Fibroblast of skin of abdomen (primary cell): ENCODE data around the gene FXYD2.
A peak's percentile ranks its signal among the peaks of the same experiment; 100 is the strongest.

Experiments
- DNase-seq: peaks from one replicate; pipeline ENCODE4 v3.0.0-alpha.2; 2013

The FXYD2 gene

DNA sequence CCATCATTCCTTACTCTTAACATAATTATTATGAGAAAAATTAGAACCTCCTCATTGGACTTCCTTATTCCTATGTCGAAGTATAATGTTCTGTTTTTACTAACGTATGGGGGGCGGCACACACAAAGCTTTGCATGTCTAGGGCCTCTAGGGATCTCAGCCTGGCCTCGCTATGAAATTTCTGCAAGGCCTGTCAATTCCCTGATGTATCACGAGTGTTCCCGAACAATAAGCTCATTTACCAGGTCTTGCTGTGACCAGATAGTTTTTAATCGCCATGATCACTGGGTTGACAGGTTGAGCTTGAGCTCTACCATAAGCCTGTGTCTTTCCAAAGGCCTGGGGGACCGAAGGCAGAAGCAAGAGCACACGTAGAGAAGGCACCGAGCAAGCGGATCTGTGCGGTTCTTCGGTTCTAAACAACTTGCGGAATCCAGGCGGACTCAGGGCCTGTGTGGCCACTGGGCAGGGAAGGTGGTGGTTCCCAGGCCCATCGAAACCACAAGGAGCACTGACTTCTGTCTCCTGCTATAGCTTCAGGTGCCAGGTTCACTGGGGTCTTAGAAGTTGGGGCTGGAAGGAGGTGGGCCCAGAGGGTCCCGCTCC lies 10.4 kb upstream of the FXYD2 start:
- no peak for DNase-seq

GRCh38 chr11:117834068-117834810 lies 9.7 kb upstream of the FXYD2 start:
- DNase-seq, result no peak

DNA sequence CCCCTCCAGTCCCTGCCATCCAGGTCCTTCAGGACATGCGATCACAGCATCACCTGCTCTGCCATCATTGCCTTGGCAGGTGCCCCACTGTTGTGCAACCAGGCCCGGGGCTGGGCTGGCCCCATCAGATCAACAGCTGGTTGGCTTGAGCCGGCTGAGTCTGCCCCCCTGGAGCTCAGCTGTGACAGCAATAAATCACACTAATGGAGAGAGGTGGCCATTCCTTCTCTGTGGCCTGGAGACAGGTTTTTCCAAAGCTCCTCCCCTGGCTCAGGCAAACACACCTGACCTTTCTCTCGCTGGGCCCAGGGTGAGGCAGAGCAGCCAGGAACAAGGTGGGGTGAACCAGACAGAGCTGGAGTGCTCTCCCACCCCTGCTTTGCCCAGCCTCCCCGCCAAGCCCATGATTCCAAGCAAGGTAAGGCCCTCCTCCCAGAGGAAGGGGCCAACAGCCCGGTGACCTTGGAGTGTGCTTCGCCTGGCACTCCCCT lies 8.9 kb upstream of the FXYD2 start:
- DNase-seq, result no peak

DNA sequence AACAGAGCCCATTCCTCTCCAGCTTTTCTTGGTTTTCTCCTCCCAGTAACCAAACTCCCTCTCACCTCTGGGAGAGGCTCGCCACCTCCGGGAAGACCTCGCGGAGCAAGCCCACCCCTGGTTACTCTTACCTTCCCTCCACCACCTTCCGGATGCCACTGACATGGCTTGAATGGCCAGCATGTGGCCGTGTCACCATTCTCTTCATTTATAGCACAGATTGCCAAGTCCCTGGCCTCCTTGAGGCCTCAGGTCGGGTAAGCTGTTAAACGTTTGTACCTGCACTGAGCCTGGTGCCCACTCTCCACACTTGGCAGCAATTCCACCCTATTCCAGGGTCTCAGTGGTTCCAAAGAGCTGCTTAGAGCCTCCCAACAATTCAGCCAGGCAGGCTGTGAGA lies 8.0 kb upstream of the FXYD2 start:
- no peak for DNase-seq

DNA sequence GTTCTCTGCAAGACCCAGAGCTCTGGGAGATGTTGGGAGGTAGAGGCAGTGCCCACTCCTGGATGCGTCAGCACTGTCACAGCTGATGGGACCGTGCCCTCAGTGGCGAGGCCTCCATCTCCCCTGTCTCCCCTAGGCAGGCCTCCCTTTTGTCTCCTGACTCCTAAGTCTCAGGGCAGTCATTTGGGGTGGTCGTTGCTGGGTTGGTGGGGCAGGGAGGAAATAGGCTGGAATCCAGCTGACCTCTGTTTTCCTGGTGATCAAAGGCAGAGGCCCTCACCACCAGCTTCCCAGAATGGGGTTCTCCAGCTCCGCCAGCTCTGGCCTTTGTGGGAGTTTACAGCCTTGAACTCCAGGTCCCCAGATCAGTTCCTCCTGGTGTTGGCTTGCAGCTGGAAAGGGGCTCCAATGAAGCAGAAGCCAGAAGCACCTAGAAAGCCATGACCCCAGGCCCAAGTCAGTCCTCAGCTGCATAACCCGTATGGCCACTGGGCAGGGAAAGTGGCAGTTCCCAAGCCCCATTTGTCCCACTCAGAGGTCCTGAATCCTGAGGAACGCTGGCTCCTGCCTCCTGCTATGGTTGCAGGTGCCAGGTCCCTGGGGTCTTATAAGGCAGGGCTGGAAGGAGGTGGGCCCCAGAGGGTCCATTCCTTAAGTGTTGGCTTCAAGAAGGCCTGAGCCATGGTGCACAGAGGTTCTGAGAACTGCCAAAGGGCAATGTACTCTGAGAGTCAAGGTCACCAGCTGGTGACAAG lies 7.3 kb upstream of the FXYD2 start:
- no peak for DNase-seq

GRCh38 chr11:117830674-117831351 lies 6.3 kb upstream of the FXYD2 start:
- no peak for DNase-seq

- no peak for DNase-seq
These were observed 5.5 kb upstream of the FXYD2 start for GRCh38 chr11:117830072-117830471.

DNA sequence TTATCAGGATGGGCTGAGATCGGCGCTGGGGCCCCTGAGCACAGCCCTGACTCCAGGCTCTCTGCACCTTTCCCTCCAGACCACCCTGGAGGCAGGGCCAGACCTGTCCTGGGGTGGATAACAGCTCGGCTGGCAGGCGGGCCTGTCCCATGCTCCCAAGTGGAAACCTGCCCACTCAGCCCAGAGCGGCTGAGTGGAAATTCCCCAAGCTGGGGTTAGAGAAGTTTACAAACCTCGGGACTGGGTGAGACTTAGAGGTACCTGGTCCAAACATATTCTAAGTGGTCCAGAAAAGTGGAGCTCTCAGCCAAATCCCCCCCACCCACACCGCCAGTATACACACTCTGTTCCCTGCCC lies 4.8 kb upstream of the FXYD2 start:
- no peak for DNase-seq

DNA sequence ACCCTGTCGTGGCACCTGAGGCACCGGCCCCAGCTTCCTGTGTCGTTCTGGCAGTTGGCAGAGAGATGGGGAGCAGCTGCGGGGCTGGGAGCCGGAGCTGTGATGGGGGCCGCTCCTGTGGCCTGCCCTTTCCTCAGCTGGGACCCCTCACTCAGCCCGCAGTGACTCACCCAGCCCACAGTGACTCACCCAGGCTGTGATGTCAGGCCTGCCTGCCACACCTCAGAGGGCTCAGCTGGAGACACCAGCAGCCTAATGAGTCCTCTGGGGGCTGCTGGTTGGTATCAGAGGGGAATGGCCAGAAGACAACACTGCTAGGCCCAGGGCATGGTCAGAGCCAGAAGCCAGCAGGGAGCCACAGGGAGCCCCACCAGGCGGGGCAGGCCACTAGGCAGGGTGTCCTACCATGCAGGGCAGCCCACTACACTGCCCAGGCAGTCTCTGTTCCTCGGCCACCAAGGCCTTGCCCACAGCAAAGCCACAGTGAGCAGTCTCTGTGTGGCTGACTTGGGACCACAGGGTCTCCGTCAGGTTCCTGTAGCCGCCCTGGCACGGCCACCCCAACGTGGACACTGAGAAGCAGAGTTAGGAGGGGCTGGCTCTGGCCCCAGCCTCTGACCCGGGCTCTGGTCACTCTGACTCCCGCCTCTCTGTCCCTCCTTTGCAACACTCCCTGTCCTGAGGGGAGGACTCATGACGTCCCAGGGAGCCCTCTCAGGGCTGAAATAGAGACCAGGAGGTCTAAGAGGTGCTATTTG lies 4.2 kb upstream of the FXYD2 start:
- peak; percentile 77 for DNase-seq

DNA sequence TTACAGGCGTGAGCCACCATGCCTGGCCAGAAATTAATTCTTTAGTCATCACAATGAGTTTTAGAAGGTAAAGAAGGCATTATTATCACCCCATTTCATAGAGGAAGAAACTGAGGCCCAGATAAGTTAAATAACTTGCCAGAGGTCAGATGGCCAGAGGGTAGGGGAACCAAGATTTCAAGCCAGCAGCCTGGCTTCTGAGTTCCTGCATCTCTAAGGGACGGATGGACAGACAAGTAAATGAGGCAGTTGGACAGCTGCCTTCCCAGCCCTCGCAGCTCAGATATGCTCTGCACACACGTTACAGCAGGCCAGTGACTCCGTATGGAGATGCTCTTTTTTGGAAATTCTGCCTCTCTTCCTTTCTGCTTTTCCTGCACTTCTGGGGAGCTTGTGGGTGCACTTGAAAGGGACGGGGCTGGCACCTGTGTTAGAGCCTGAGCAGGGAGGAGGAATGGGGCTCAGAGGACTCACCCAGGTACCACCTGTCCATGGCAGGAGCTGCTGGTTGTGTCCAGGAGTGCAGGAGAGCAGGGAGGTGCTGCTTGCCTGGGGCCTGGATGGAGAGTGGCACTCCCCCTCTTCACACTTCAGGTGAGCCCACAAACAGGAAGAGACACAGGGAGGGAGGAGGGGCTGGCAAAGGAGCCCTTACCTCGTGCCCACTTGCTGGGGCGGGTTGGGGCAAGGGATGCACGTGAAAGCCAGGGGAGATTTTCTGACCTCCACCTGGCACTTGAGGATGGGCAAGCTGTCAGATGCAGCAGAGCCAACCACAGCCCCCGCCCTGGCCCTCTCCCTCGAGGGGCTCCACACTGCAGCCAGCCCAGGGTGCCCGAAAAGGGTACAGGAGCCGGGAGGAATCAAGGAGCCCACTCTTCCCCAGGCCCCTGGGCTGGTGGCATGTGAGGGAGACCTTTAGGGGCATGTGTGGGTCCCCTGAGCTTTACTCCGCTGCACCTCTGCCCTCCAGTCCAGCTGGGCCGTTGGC lies 3.3 kb upstream of the FXYD2 start:
- no peak for DNase-seq

DNA sequence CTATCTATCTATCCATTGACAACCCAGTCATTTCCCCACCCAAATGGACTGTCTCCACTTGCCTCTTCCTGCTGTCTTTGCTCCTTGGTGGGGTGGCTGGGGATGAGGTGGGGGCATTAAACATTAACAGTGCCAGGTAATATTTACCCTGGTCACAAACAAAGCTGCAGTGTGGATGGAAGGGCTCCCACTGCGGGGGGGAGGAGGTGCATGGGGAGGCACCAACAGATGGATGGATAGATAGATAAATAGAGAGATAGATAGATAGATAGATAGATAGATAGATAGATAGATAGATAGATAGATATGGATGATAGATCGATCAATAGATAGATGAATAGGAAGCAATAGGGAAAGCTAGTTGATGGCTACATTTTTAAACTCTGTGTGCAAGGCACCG lies 2.3 kb upstream of the FXYD2 start:
- DNase-seq, result no peak

DNA sequence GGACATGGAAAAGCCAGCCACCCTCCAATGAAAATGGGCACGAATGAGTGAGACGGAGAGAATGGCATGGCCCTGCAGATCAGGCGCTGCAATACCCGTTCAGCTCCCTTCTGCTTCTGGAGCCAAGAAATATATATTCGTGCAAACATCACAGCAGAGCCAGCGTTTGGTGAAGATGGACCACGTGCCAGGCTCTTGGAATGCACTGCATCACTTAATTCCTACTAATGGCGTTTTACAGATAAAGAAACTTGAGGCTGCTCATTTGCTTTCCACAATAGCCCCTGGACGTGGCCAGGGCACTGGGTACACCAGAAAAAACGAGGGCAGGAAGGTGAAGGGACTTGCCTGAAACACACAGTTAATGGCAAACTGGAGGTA lies 1.6 kb upstream of the FXYD2 start:
- DNase-seq, result no peak

DNA sequence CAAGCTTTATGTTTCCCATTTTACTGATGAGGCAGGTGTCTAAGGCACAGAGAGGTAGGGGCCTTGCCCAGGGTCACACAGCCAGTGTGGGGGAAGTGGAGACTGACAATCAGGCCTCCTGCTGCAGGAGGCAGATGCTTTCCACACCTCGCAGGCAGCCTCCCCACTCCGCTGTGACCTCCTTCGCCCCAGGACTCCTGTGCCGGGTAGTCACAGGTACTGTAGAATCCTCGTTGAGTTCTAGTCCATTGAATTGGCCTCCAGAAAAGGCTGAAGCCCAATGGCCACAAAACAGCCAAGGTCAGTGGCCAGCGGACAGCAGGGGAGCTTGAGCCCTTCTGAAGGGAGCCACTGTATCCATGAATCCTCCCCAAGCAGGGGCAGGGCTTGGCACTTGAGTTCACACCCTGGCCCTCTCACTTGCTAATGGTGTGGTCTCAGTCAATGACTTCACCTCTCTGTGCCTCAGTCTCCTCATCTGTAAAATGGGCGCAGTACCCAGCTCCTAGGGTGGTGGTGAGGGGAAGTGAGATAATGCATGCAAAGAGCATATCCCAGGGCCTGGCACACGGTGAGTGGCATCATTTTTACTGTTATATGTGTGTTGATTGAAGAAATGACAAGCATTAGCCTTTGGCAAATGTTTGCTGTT lies 1.1 kb upstream of the FXYD2 start:
- no peak for DNase-seq

GRCh38 chr11:117823946-117824420 lies 561 bp downstream of the FXYD2 start:
- DNase-seq, result no peak

- no peak for DNase-seq
These were observed 1.1 kb downstream of the FXYD2 start for GRCh38 chr11:117823294-117823945.

GRCh38 chr11:117822074-117823033 lies 2.2 kb downstream of the FXYD2 start:
- DNase-seq, result no peak

DNA sequence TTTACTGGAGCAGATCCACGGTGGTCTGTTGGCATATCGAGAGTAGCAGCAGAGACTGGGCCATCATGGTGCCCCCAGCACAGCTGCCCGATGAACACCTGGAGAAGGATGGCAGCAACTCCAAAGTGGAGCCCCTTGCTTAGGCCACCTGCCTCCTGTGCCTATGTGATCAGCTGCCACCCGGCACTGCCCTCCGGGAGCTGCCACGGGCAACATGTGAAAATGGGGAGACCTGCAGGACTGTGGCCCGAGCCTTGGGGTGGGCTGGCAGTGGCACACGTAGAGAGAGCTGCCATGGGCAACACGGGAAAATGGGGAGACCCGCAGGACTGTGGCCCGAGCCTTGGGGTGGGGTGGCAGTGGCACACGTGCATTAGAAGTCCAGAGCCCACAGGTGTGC lies 3.1 kb downstream of the FXYD2 start:
- no peak for DNase-seq

GRCh38 chr11:117820516-117820915 lies 4.0 kb downstream of the FXYD2 start:
- no peak for DNase-seq

DNA sequence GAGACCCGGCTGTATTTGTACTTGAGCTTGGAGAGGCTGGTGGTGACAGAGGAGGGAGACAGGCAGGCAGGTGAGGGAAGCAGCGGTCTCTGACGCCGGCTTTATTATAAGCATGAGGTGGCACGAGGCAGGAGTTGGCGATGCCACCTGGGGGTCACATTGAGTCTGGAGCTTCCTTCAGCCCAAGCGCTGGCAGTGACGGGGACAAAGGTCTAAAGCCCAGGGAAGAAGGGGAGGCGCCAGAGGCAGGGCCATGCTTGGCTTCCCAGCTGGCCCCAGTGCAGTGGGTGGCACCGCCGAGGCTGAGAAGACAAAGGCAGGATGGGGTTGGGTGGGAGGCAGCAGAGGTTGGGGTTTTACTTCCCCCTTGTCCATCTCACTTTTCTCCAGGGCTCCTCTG lies 4.5 kb downstream of the FXYD2 start:
- DNase-seq, result no peak
